Activated CD4-positive, alpha-beta T cell treated with anti-CD3 and anti-CD28 coated beads, Interleukin-2, amount 10 ng/mL, durations not matched to agents 7 days and 5 days (primary cell): ENCODE data around the gene CREB3L2. TPM values are rescaled to one million over a fixed set of nuclear protein-coding genes. Genes with fewer than 3 reads are reported as not detected.

Experiments
- CTCF ChIA-PET: fragments of 350-600 bp; sonication (Branson Sonifier 250); formaldehyde crosslinking; loops from one replicate; lab custom pipeline; 2021; ENCODE audit warnings: antibody characterized with exemption; lab: Charles Lee
- POLR2A ChIA-PET: fragments of 350-600 bp; sonication (Branson Sonifier 250); formaldehyde crosslinking; loops from one replicate; lab custom pipeline; 2021; ENCODE audit warnings: antibody characterized with exemption; lab: Charles Lee
- DNase-seq: peaks from one replicate; pipeline ENCODE4 v3.0.0-alpha.2; 2020
- H3K27ac Mint-ChIP-seq: one replicate; pipeline ENCODE4 v1.8.0; 2021; ENCODE audit warnings: mild to moderate bottlenecking, moderate library complexity, mixed read lengths
- H3K27me3 Mint-ChIP-seq: one replicate; pipeline ENCODE4 v1.8.0; 2021; ENCODE audit warnings: mixed read lengths
- H3K36me3 Mint-ChIP-seq: one replicate; pipeline ENCODE4 v1.8.0; 2021; ENCODE audit warnings: low read depth, mixed read lengths
- H3K4me1 Mint-ChIP-seq: one replicate; pipeline ENCODE4 v1.8.0; 2021; ENCODE audit warnings: mixed read lengths
- H3K4me3 Mint-ChIP-seq: one replicate; pipeline ENCODE4 v1.8.0; 2021; ENCODE audit warnings: mild to moderate bottlenecking, moderate library complexity, mixed read lengths
- H3K9me3 Mint-ChIP-seq: one replicate; pipeline ENCODE4 v1.8.0; 2021; ENCODE audit warnings: mixed read lengths
- total RNA-seq, 2 experiments: library from RNA; stranded (reverse); gene quantifications; one replicate each; pipeline ENCODE4 v1.2.3, GENCODE V29; 2021

Gene CREB3L2
- total RNA-seq, 2 experiments from 2014 or later, result 23.1 to 25.7 TPM

- no peaks in the 10 kb centered on the region for H3K36me3 Mint-ChIP-seq
- ChIA-PET CTCF (interaction anchor here (0.5 to 7.8 kb wide), 4 partner anchors 10 to 362 kb away, joined by 3 to 42 read pairs (median 3); no protein-coding TSS in a partner anchor), POLR2A (no interaction called here)
- DNase-seq, result no peak
- H3K9me3 Mint-ChIP-seq, result no peaks in the 10 kb centered on the region
- peaks cover 21% of the 10 kb centered on the region for H3K4me1 Mint-ChIP-seq
- H3K4me3 Mint-ChIP-seq, result no peak overlapping the region
- peaks cover 4% of the 10 kb centered on the region for H3K27me3 Mint-ChIP-seq
- no peak overlapping the region for H3K27ac Mint-ChIP-seq
These were observed 4.2 kb upstream of the CREB3L2 start for GRCh38 chr7:138006106-138006505.

- Mint-ChIP-seq H3K9me3 (no peaks in the 10 kb centered on the region), H3K27ac (no peak overlapping the region), H3K27me3 (peaks cover 4% of the 10 kb centered on the region), H3K36me3 (no peaks in the 10 kb centered on the region), H3K4me1 (peaks cover 31% of the 10 kb centered on the region), H3K4me3 (no peak overlapping the region)
- DNase-seq, result no peak
- ChIA-PET POLR2A (no interaction called here), CTCF (interaction anchor here (1.2 to 7.8 kb wide), 3 partner anchors 17 to 349 kb away, joined by 3 to 42 read pairs (median 3); no protein-coding TSS in a partner anchor)
These were observed 3.0 kb upstream of the CREB3L2 start for GRCh38 chr7:138004936-138005335.

DNA sequence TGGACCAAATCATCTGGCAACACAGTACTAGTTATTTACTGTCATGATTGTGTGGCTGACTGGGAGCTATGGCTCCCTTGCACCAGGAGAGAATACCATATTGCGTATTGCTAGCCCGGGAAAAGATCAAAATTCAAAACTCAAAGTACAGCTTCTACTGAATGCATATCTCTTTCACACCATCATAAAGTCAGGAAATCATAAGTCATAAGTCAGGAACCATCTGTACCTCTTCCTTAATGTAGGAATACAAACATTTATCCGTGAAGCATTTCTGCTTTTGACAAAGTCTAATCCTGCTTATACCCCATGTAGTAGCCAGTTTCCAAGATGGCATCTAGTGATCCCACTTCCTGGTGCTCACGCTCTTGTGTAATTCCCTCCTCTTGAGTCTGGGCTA, 2.2 kb upstream of the CREB3L2 start:
- peaks cover 2% of the 10 kb centered on the region for H3K36me3 Mint-ChIP-seq
- POLR2A ChIA-PET, result no interaction called here
- H3K27me3 Mint-ChIP-seq, result no peaks in the 10 kb centered on the region
- H3K9me3 Mint-ChIP-seq, result no peaks in the 10 kb centered on the region
- H3K4me3 Mint-ChIP-seq, result no peak overlapping the region
- no peak for DNase-seq
- CTCF ChIA-PET, result interaction anchor here (1.1 to 7.8 kb wide), 3 partner anchors 12 to 101 kb away, joined by 3 to 42 read pairs (median 3); no protein-coding TSS in a partner anchor
- peaks cover 39% of the 10 kb centered on the region for H3K4me1 Mint-ChIP-seq
- no peak overlapping the region for H3K27ac Mint-ChIP-seq

GRCh38 chr7:138002828-138003189, 923 bp upstream of the CREB3L2 start:
- POLR2A ChIA-PET, result no interaction called here
- CTCF ChIA-PET, result interaction anchor here (0.7 to 7.8 kb wide), 23 partner anchors 9 to 623 kb away, joined by 3 to 42 read pairs (median 4); no protein-coding TSS in a partner anchor
- no peaks in the 10 kb centered on the region for H3K27me3 Mint-ChIP-seq
- no peak for DNase-seq
- no peaks in the 10 kb centered on the region for H3K9me3 Mint-ChIP-seq
- H3K4me3 Mint-ChIP-seq, result peak overlapping the region; percentile 92
- peak overlapping the region; percentile 95 for H3K27ac Mint-ChIP-seq
- H3K4me1 Mint-ChIP-seq, result peaks cover 40% of the 10 kb centered on the region
- peaks cover 7% of the 10 kb centered on the region for H3K36me3 Mint-ChIP-seq

- ChIA-PET CTCF (interaction anchor here (0.6 to 7.8 kb wide), 36 partner anchors 8 to 837 kb away, joined by 3 to 42 read pairs (median 3); no protein-coding TSS in a partner anchor), POLR2A (no interaction called here)
- Mint-ChIP-seq H3K9me3 (no peaks in the 10 kb centered on the region), H3K27me3 (no peaks in the 10 kb centered on the region), H3K36me3 (peaks cover 7% of the 10 kb centered on the region), H3K4me1 (peaks cover 40% of the 10 kb centered on the region), H3K27ac (peak overlapping the region; percentile 95), H3K4me3 (peak overlapping the region; percentile 92)
- peak; percentile 98 for DNase-seq
These were observed 376 bp upstream of the CREB3L2 start for GRCh38 chr7:138002096-138002827.

DNA sequence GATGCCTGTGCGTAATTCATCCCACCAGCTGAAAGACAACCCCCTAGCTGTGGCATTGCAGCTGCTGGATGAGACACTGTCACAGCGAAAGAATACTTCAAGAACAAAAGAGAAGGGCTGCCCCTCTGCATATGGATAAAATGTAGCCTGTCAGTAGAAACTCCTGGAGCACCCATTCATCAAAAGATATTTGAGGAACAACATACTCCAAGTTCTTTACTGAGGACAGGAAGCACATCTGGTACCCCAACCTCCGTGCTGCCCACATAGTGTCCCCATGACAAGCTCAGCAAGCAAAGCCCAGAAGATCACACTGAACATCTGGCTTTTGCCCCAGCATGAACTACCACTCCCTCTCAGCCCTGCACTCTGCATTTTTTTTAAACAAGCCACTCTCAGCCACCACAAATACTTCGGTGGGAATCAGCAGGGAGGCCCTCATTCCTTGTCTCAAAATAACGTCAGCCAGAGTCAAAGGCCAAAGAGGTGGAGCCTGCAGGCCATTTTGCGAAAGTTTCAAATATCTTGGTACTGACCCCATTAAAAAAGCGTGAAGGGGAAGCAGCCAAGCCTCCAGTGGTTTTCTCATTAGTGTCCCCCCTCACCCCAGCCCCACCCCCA, 1.7 kb downstream of the CREB3L2 start:
- ChIA-PET CTCF (interaction anchor here (0.5 to 7.8 kb wide), 7 partner anchors 8 to 351 kb away, joined by 3 to 42 read pairs (median 3); no protein-coding TSS in a partner anchor), POLR2A (no interaction called here)
- Mint-ChIP-seq H3K36me3 (peaks cover 13% of the 10 kb centered on the region), H3K27me3 (no peaks in the 10 kb centered on the region), H3K4me3 (peak overlapping the region; percentile 92), H3K9me3 (peaks cover 2% of the 10 kb centered on the region), H3K27ac (no peak overlapping the region), H3K4me1 (peaks cover 53% of the 10 kb centered on the region)
- DNase-seq, result no peak

DNA sequence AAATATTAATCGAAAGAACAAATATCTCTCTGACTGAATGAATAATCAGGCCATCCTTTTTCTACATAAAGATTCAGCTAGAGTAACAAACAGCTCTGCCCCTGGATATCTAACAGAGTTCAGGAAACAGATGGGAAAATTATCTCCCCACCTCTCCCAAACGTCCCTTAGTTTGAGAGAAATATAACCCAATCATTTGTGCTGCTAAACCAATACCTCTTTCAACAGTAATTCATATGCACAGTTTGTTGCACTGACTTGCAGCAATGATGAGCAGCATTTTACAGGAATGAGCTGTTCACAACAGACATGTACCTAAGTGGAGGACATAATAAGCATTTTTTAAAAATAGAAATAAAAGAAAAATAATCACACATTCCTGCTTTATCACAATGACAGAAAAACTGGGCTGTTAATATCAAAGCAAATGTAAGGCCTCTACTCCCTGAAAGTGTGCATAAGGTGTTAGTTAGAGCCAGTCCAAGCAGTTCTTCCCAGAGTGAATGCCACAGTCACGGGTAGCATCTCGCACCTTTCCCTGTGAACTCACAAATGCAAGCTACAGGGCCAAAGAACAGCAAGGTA, 2.3 kb downstream of the CREB3L2 start:
- peak overlapping the region; percentile 92 for H3K4me3 Mint-ChIP-seq
- peaks cover 2% of the 10 kb centered on the region for H3K9me3 Mint-ChIP-seq
- peaks cover 49% of the 10 kb centered on the region for H3K4me1 Mint-ChIP-seq
- no peak for DNase-seq
- CTCF ChIA-PET, result interaction anchor here (0.5 to 7.8 kb wide), 8 partner anchors 8 to 351 kb away, joined by 3 to 42 read pairs (median 3); no protein-coding TSS in a partner anchor
- POLR2A ChIA-PET, result no interaction called here
- H3K27ac Mint-ChIP-seq, result no peak overlapping the region
- peaks cover 13% of the 10 kb centered on the region for H3K36me3 Mint-ChIP-seq
- no peaks in the 10 kb centered on the region for H3K27me3 Mint-ChIP-seq

- peaks cover 2% of the 10 kb centered on the region for H3K9me3 Mint-ChIP-seq
- H3K4me1 Mint-ChIP-seq, result peaks cover 52% of the 10 kb centered on the region
- CTCF ChIA-PET, result interaction anchor here (0.6 to 2.2 kb wide), 3 partner anchors 13 to 740 kb away, joined by 3 to 5 read pairs (median 4); no protein-coding TSS in a partner anchor
- H3K27me3 Mint-ChIP-seq, result no peaks in the 10 kb centered on the region
- H3K27ac Mint-ChIP-seq, result no peak overlapping the region
- H3K36me3 Mint-ChIP-seq, result peaks cover 16% of the 10 kb centered on the region
- H3K4me3 Mint-ChIP-seq, result no peak overlapping the region
- POLR2A ChIA-PET, result no interaction called here
- no peak for DNase-seq
These were observed 3.6 kb downstream of the CREB3L2 start for GRCh38 chr7:137998250-137998649.

DNA sequence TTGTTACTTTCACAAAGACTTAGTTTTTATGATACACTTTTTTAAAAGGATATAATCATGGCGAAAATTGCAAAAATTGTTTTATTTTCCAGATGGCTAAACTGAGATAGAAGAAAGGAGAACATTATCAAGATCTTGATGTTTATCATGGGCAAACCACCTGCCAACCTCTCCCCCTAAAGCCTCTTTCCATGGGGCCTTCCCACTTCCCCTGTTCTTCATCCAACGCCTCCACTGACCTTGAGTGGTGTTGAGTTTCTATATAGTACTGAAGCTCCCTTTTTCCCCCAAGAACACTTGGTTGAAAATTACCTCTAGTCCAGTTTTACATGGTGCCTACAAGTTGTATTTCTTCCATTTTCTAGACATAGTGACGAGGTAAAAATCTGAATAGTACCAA, 5.0 kb downstream of the CREB3L2 start:
- no peaks in the 10 kb centered on the region for H3K27me3 Mint-ChIP-seq
- peaks cover 58% of the 10 kb centered on the region for H3K4me1 Mint-ChIP-seq
- ChIA-PET POLR2A (no interaction called here), CTCF (interaction anchor here (1.5 to 1.8 kb wide), 2 partner anchors 9 to 93 kb away, joined by 3 to 5 read pairs; no protein-coding TSS in a partner anchor)
- H3K27ac Mint-ChIP-seq, result no peak overlapping the region
- peaks cover 2% of the 10 kb centered on the region for H3K9me3 Mint-ChIP-seq
- DNase-seq, result no peak
- H3K4me3 Mint-ChIP-seq, result no peak overlapping the region
- H3K36me3 Mint-ChIP-seq, result peaks cover 22% of the 10 kb centered on the region

DNA sequence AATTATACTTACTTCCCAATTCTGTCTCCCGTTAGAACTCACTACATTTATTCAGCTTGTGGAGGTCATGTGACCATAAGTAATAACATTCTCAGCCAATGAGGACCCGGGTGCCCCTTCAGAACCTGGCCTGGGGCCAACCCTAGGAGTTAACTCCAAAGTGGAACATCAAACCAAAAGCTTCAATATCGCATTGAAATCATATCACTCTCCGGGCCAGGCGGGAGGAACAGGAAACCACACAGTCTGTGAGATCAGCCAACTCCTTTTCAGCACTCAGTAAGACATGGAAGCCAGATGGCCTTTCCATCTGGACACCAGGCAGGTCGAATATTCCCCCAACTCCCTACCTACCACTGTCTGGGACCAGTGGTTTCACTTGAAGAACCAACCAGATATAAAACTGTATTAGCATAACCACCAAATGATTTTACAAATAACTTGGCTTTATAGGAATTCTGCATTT, 5.5 kb downstream of the CREB3L2 start:
- H3K4me3 Mint-ChIP-seq, result no peak overlapping the region
- no peak for DNase-seq
- peaks cover 24% of the 10 kb centered on the region for H3K36me3 Mint-ChIP-seq
- CTCF ChIA-PET, result interaction anchor here (1.5 to 1.8 kb wide), 2 partner anchors 8 to 93 kb away, joined by 3 to 5 read pairs; no protein-coding TSS in a partner anchor
- peak overlapping the region; percentile 0 for H3K27ac Mint-ChIP-seq
- peaks cover 2% of the 10 kb centered on the region for H3K9me3 Mint-ChIP-seq
- POLR2A ChIA-PET, result no interaction called here
- H3K27me3 Mint-ChIP-seq, result no peaks in the 10 kb centered on the region
- peaks cover 60% of the 10 kb centered on the region for H3K4me1 Mint-ChIP-seq

DNA sequence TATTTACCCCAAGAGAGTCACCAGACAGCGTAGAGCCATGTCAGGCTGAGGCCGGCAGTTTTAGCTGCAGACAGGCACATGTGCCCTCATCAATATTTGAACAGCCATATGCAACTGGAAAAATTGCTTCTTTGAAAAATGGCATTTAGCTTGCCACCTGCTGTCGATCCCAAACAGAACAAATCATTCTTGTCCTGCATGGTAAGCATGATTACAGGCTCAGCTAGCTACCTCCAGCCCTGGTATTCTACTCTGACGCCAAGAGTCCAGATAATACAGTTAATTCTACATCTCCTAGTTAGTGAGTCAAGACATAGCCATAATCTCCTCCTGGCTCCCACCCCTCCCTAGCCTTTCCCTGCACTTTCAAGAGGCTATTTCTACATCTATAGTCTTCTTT, 7.7 kb downstream of the CREB3L2 start:
- no peak for DNase-seq
- Mint-ChIP-seq H3K4me3 (no peak overlapping the region), H3K36me3 (peaks cover 24% of the 10 kb centered on the region), H3K4me1 (peaks cover 40% of the 10 kb centered on the region), H3K9me3 (peaks cover 2% of the 10 kb centered on the region), H3K27me3 (no peaks in the 10 kb centered on the region), H3K27ac (no peak overlapping the region)
- ChIA-PET CTCF (no interaction called here), POLR2A (no interaction called here)

DNA sequence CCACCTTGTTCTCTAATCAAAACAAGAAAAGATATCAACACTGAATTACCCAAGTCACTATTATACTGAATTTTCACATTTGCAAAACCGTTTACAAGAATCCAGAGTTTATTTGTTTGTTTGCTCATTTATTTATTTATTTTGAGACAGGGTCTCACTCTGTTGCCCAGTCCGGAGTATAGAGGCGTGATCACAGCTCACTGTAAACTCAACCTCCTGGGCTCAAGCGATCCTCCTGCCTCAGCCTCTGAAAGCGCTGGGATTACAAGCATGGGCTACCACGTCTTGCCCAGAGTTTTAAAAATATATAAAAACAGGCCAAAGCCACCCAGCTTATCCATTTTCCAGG, 8.5 kb downstream of the CREB3L2 start:
- peaks cover 34% of the 10 kb centered on the region for H3K4me1 Mint-ChIP-seq
- ChIA-PET CTCF (interaction anchor here (3.4 kb wide), 1 partner anchor 9 kb away, joined by 17 read pairs; the partner anchor contains the start of gene CREB3L2), POLR2A (no interaction called here)
- peaks cover 17% of the 10 kb centered on the region for H3K36me3 Mint-ChIP-seq
- no peak for DNase-seq
- H3K27ac Mint-ChIP-seq, result peak overlapping the region; percentile 22
- H3K27me3 Mint-ChIP-seq, result no peaks in the 10 kb centered on the region
- H3K4me3 Mint-ChIP-seq, result no peak overlapping the region
- peaks cover 2% of the 10 kb centered on the region for H3K9me3 Mint-ChIP-seq
